Glutamatergic neuron (in vitro differentiated cells): ENCODE results near the gene ZFR2. TPM values are rescaled to one million over a fixed set of nuclear protein-coding genes. Genes with fewer than 3 reads are reported as not detected.

ENCODE experiments used
- DNase-seq: peaks from one replicate; pipeline ENCODE4 v3.0.0; 2022
- H3K27ac Mint-ChIP-seq: one replicate; pipeline ENCODE4 v1.8.0; 2020; ENCODE audit warnings: mild to moderate bottlenecking, mixed read lengths, inconsistent platforms; ENCODE audit not compliant: unreplicated experiment
- H3K27me3 Mint-ChIP-seq: one replicate; pipeline ENCODE4 v1.8.0; 2020; ENCODE audit warnings: mild to moderate bottlenecking, moderate library complexity, mixed read lengths, inconsistent platforms; ENCODE audit not compliant: unreplicated experiment
- H3K36me3 Mint-ChIP-seq: one replicate; pipeline ENCODE4 v1.8.0; 2020; ENCODE audit warnings: mild to moderate bottlenecking, mixed read lengths, inconsistent platforms; ENCODE audit not compliant: unreplicated experiment
- H3K4me1 Mint-ChIP-seq: one replicate; pipeline ENCODE4 v1.8.0; 2020; ENCODE audit warnings: mild to moderate bottlenecking, low read depth, mixed read lengths, inconsistent platforms; ENCODE audit not compliant: unreplicated experiment
- H3K4me3 Mint-ChIP-seq: one replicate; pipeline ENCODE4 v1.8.0; 2020; ENCODE audit warnings: mild to moderate bottlenecking, mixed read lengths, inconsistent platforms; ENCODE audit not compliant: unreplicated experiment
- H3K9me3 Mint-ChIP-seq: one replicate; pipeline ENCODE4 v1.8.0; 2020; ENCODE audit warnings: mild to moderate bottlenecking, moderate library complexity, mixed read lengths, inconsistent platforms; ENCODE audit not compliant: unreplicated experiment
- total RNA-seq: library from RNA; stranded (reverse); fragmentation: NEBNext Ultra II Directional; extraction: Animal tissue kit (Norgen Biotek cat#: 25700); gene quantifications from one replicate; pipeline ENCODE4 v1.2.1, GENCODE V29; 2021; ENCODE audit not compliant: unreplicated experiment
- TF ChIP-seq, protein P1 (sequence below): fragments of 200-600 bp; sonication (generic); IDR thresholded peaks from one replicate; pipeline ENCODE4 v1.5.0; 2021; ENCODE audit not compliant: partially characterized antibody, unreplicated experiment

Gene ZFR2
- total RNA-seq, 1 donor from 2014 or later: 8.9 TPM

DNA sequence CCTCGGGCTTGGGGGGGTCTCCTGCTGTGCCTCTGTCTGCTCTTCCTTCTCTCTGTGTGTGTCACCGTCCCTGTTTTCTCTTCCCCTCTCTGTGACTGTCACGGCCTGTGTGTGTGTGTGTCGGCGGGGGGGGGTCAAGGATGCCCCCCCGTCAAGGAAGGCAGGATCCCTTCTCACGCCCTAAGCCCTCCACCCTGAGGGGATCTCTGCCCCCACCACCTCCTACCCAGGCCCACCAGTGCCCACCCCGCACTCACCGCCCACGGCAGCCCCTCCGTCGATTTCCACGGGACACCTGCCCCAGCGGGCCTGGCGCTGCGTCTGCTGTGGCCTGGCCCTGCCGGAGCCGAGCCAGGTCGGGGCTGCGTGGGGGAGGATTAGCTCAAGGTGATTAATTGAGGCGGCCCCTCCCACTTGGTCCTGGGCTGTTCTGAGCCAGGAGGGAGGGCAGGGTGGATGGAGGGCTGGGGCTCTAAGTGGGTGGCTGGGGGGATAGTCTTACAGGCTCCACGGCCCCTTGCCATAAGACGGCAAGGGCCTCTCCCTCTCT lies 96.9 kb downstream of the ZFR2 start, which contains the start of gene RAX2:
Gene RAX2, minus strand, starts transcription at position 323 of the 550 bp plus-strand sequence. CDS start 486 bp downstream, outside the sequence.
- no peak within 1 kb of the TSS for H3K27ac Mint-ChIP-seq
- H3K4me3 Mint-ChIP-seq: no peak within 1 kb of the TSS

DNA sequence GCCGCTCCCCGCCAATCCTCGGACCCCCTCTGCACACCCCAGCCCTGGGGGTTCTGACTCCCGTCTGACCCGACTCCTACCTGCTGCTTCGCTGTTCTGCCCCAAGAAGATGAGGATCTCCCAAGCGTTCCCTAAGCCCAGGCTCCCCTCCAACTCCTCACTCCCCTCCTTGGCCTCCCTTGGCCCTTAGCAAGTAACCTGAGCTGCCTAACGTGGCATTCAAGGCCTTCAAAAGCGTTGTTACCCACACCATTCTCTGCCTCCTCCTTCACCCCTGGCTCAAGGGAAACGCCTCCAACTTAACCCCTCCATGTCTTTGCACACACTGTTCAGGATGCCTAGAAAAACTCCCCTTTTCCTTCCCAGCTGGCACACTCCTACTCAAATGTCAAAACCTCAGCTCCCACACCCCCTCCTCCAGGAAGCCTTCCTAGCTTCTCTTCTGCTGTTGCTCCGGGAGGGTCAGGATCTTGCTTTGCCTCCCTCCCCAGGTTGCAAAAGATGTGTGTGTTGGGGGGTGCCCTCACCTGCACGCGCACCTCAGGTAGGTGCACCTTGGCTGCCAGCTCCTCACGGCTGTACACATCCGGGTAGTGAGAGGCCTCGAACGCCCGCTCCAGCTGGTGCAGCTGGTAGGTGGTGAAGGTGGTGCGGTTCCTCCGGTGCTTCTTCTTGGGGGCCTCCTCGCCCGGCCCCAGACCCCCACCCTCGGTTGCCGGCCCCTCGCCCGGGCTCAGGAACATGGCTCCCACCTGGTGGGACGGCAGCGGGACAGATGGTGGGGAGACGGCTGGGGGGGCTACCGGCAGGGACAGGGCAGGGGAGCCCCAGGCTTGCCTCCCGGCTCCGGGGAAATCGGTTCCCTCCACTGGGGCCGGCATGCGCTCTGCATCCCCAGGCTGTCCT lies 97.6 kb downstream of the ZFR2 start:
- no peaks in the 10 kb centered on the region for H3K4me1 Mint-ChIP-seq
- H3K27me3 Mint-ChIP-seq: peaks cover 7% of the 10 kb centered on the region
- TF ChIP-seq, protein P1, sequence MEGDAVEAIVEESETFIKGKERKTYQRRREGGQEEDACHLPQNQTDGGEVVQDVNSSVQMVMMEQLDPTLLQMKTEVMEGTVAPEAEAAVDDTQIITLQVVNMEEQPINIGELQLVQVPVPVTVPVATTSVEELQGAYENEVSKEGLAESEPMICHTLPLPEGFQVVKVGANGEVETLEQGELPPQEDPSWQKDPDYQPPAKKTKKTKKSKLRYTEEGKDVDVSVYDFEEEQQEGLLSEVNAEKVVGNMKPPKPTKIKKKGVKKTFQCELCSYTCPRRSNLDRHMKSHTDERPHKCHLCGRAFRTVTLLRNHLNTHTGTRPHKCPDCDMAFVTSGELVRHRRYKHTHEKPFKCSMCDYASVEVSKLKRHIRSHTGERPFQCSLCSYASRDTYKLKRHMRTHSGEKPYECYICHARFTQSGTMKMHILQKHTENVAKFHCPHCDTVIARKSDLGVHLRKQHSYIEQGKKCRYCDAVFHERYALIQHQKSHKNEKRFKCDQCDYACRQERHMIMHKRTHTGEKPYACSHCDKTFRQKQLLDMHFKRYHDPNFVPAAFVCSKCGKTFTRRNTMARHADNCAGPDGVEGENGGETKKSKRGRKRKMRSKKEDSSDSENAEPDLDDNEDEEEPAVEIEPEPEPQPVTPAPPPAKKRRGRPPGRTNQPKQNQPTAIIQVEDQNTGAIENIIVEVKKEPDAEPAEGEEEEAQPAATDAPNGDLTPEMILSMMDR: no peak
- DNase-seq: no peak
- H3K9me3 Mint-ChIP-seq: peaks cover 4% of the 10 kb centered on the region
- no peaks in the 10 kb centered on the region for H3K36me3 Mint-ChIP-seq
- H3K27ac Mint-ChIP-seq: no peak overlapping the region
- H3K4me3 Mint-ChIP-seq: no peak overlapping the region

More for the DNA sequence above, 96.9 kb downstream of the ZFR2 start, which contains the start of gene RAX2:
- DNase-seq: no peak
- Mint-ChIP-seq H3K4me1 (no peaks in the 10 kb centered on the region), H3K27me3 (peaks cover 9% of the 10 kb centered on the region), H3K36me3 (no peaks in the 10 kb centered on the region), H3K9me3 (peaks cover 4% of the 10 kb centered on the region)
- TF ChIP-seq, protein P1: no peak

DNA sequence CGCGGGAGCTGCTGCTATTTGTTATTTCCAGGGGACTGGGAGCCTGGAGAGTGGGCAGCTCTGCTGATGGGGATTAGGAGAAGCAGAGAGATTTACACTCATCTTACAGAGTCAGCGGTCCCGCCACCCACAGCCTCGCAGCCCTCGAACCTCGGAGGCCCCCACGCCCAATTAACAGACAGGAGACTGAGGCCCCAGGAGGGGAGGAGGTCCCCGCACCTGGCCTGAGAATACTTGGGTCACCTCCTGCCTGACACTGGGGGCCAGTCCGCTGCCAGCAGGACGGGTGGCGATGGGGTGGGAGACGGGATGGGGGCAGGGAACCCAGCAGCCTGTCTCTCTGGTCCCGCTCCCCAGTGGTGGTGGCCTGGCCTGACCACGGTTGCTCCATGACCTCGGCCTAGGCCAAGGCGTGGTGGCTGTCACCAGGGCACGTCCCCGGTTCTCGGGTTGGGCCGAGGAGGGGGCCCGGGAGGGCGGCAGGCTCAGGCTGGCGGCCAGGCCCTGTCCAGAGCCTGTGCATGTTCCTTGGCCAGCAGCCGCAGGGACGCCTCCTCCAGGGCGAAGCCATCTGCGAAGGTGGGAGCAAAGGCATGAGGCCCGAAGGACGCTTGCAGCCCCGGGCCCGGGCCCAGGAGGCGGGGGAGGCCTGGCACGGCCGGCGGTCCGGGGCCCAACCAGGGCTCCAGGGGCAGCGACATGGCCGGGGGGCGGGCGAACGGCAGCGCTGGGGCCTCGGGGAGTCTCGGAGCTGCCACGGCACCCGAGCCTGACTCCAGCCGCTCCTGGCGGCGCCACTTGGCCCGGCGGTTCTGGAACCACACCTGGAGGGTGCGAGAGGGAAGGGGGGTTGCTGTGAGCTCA lies 98.5 kb downstream of the ZFR2 start:
- H3K27me3 Mint-ChIP-seq: peaks cover 7% of the 10 kb centered on the region
- peaks cover 4% of the 10 kb centered on the region for H3K9me3 Mint-ChIP-seq
- no peak for DNase-seq
- H3K4me1 Mint-ChIP-seq: no peaks in the 10 kb centered on the region
- H3K4me3 Mint-ChIP-seq: no peak overlapping the region
- H3K27ac Mint-ChIP-seq: no peak overlapping the region
- TF ChIP-seq, protein P1: no peak
- no peaks in the 10 kb centered on the region for H3K36me3 Mint-ChIP-seq

DNA sequence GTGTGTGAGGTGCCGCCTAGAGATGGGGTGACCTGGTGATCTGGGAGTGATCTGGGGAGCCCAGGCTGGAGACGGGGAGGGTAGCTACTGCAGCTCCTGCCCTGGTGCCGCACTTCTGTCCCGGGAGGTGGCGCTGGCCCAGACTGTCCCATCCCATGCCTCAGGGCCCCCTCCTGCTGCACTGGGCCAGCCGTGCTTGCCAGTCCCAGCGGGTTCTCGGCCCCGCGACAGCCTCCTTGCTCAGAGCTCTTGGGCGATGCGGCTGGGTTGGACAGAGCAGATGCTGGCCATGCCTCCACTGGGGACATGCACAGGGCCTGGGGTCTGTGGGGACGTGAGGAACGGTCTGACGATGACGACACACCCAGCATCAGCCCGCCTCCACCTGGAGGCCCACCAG lies 99.3 kb downstream of the ZFR2 start:
- TF ChIP-seq, protein P1: no peak
- DNase-seq: no peak
- peaks cover 4% of the 10 kb centered on the region for H3K9me3 Mint-ChIP-seq
- no peaks in the 10 kb centered on the region for H3K4me1 Mint-ChIP-seq
- no peak overlapping the region for H3K27ac Mint-ChIP-seq
- H3K27me3 Mint-ChIP-seq: peaks cover 6% of the 10 kb centered on the region
- no peaks in the 10 kb centered on the region for H3K36me3 Mint-ChIP-seq
- H3K4me3 Mint-ChIP-seq: no peak overlapping the region
